ENCODE results near the gene MGAT5. TPM values are rescaled to one million over a fixed set of nuclear protein-coding genes. Genes with fewer than 3 reads are reported as not detected.

The MGAT5 gene
- total and polyA plus RNA-seq, 7 donors = 1.1 to 7.0 (median 2.1) TPM

GRCh38 chr2:134306521-134306920 is 52.6 kb downstream of the MGAT5 start:
- no peaks in the 10 kb centered on the region for H3K36me3 ChIP-seq (ENCODE audit: insufficient read depth in 1 of 2, low read depth in 1 of 2)
- WGBS, 3 donors = 94 to 98% (median 97%) methylated on average over 2 of the region's 2 CpGs
- TF ChIP-seq CTCF (IDR thresholded peaks at IDR 0.05) = no peak
- H3K9me3 ChIP-seq = no peaks in the 10 kb centered on the region
- H3K4me1 ChIP-seq = peaks cover 13% of the 10 kb centered on the region
- no peak overlapping the region for H3K4me3 ChIP-seq
- DNase-seq (no peak), ATAC-seq (no peak)
- no peaks in the 10 kb centered on the region for H3K27me3 ChIP-seq (ENCODE audit: insufficient read depth in 3 of 3, low read length in 2 of 3)
- intact Hi-C loops (cut with DNase I) = no loop called here
- no peak overlapping the region for H3K27ac ChIP-seq

GRCh38 chr2:134307334-134307733 is 53.5 kb downstream of the MGAT5 start:
- no peak overlapping the region for H3K27ac ChIP-seq
- intact Hi-C loops (cut with DNase I) = no loop called here
- no peak for ATAC-seq
- 78 to 85% (median 83%) methylated on average over 5 of the region's 5 CpGs for WGBS, 3 donors
- H3K4me1 ChIP-seq = peaks cover 5% of the 10 kb centered on the region
- no peaks in the 10 kb centered on the region for H3K36me3 ChIP-seq (ENCODE audit: insufficient read depth in 1 of 2, low read depth in 1 of 2)
- no peaks in the 10 kb centered on the region for H3K9me3 ChIP-seq
- no peak for TF ChIP-seq CTCF (IDR thresholded peaks at IDR 0.05)
- DNase-seq = no peak
- no peak overlapping the region for H3K4me3 ChIP-seq
- no peaks in the 10 kb centered on the region for H3K27me3 ChIP-seq (ENCODE audit: insufficient read depth in 3 of 3, low read length in 2 of 3)

GRCh38 chr2:134308474-134309385 is 54.9 kb downstream of the MGAT5 start:
- TF ChIP-seq CTCF (IDR thresholded peaks at IDR 0.05) = no peak
- 90 to 99% (median 94%) methylated on average over 3 of the region's 3 CpGs for WGBS, 3 donors
- intact Hi-C loops (cut with DNase I) = no loop called here
- Histone ChIP-seq H3K27me3 (ENCODE audit: insufficient read depth in 3 of 3, low read length in 2 of 3) (no peaks in the 10 kb centered on the region), H3K4me3 (no peak overlapping the region), H3K9me3 (no peaks in the 10 kb centered on the region), H3K4me1 (peaks cover 5% of the 10 kb centered on the region), H3K36me3 (ENCODE audit: insufficient read depth in 1 of 2, low read depth in 1 of 2) (no peaks in the 10 kb centered on the region), H3K27ac (no peak overlapping the region)
- no peak for DNase-seq
- ATAC-seq = no peak

- ATAC-seq = no peak
- H3K4me1 ChIP-seq = no peaks in the 10 kb centered on the region
- WGBS, 3 donors = 40 to 45% (median 44%) methylated on average over 3 of the region's 3 CpGs
- H3K36me3 ChIP-seq (ENCODE audit: insufficient read depth in 1 of 2, low read depth in 1 of 2) = no peaks in the 10 kb centered on the region
- TF ChIP-seq CTCF (IDR thresholded peaks at IDR 0.05) = no peak
- H3K9me3 ChIP-seq = no peaks in the 10 kb centered on the region
- intact Hi-C loops (cut with DNase I) = no loop called here
- no peak overlapping the region for H3K27ac ChIP-seq
- DNase-seq = no peak
- no peaks in the 10 kb centered on the region for H3K27me3 ChIP-seq (ENCODE audit: insufficient read depth in 3 of 3, low read length in 2 of 3)
- no peak overlapping the region for H3K4me3 ChIP-seq
Observed at GRCh38 chr2:134310107-134311079, 56.5 kb downstream of the MGAT5 start.

Data from psoas muscle (tissue), 8 donors.